Measurements from ENCODE around the gene ARAP2.

GRCh38 chr4:36133086-36133485, 111.2 kb downstream of the ARAP2 start:
- no peak for TF ChIP-seq CTCF (IDR thresholded peaks at IDR 0.05)
- TF ChIP-seq EP300 (IDR thresholded peaks at IDR 0.05), result no peak

All from gastroesophageal sphincter (tissue), 3 donors.